NT2/D1 (cell line): Measurements from ENCODE around the gene ACOT4.
"Not testable (repeated sequence)": the region's sequence is repeated elsewhere in the genome, so short reads cannot be mapped to it uniquely, and the experiment has no call there.

Experiments
- SUZ12 ChIP-seq: IDR thresholded peaks from 2 replicates; pipeline ENCODE4 v1.6.1; 2011; ENCODE audit not compliant: insufficient read length, insufficient read depth; ENCODE audit errors: extremely low read depth
- YY1 ChIP-seq: IDR thresholded peaks from 2 replicates; pipeline ENCODE4 v1.6.1; 2011; ENCODE audit not compliant: insufficient read length, insufficient read depth

GRCh38 chr14:73566935-73567334, 24.7 kb upstream of the ACOT4 start:
- not testable (repeated sequence) for TF ChIP-seq SUZ12, YY1
